Fibroblast of villous mesenchyme (primary cell): ENCODE measurements around the gene TTPAL. TPM values are rescaled to one million over a fixed set of nuclear protein-coding genes. Genes with fewer than 3 reads are reported as not detected.

Experiments
- DNase-seq: peaks from one replicate; pipeline ENCODE4 v3.0.0-alpha.2; 2010; ENCODE audit warnings: low read depth
- H3K4me3 ChIP-seq: 2 replicates; pipeline ENCODE4 v1.5.1; 2011; ENCODE audit warnings: low read depth, mild to moderate bottlenecking, low read length
- CTCF ChIP-seq: IDR thresholded peaks from 2 replicates; pipeline ENCODE4 v1.5.1; 2012; ENCODE audit warnings: low read depth, mild to moderate bottlenecking, low read length; ENCODE audit not compliant: insufficient read depth
- total RNA-seq: library from RNA; depleted of rRNA; stranded (reverse); fragments of >200 nt; gene quantifications from 2 replicates; pipeline ENCODE4 v1.2.3, GENCODE V29; 2012

The TTPAL gene
- total RNA-seq, 1 donor: 22.9 TPM

DNA sequence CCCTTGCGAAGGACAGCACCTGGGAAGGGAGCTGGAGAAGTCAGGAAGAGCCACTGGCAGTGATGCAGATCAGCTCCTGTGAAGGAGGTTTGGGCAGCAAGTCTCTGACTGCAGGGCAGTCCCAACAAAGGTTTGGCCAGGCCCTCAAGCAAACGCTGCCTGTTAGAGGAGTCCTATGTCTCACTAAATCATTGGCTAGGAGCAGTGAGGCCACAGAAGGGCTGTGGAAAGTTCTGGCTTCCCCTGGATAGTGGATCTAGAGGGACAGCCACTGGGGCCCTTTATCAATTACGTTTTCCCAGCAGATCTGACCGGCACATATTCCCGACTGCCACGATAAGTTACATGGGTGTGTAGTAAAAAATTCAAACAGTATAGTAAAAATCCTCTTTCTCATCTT is 2.5 kb downstream of the TTPAL start:
- no peak for DNase-seq
- H3K4me3 ChIP-seq: no peak overlapping the region
- no peak for TF ChIP-seq CTCF

- DNase-seq: no peak
- H3K4me3 ChIP-seq: no peak overlapping the region
- no peak for TF ChIP-seq CTCF
Measured at GRCh38 chr20:44479643-44480042, 4.0 kb downstream of the TTPAL start.

DNA sequence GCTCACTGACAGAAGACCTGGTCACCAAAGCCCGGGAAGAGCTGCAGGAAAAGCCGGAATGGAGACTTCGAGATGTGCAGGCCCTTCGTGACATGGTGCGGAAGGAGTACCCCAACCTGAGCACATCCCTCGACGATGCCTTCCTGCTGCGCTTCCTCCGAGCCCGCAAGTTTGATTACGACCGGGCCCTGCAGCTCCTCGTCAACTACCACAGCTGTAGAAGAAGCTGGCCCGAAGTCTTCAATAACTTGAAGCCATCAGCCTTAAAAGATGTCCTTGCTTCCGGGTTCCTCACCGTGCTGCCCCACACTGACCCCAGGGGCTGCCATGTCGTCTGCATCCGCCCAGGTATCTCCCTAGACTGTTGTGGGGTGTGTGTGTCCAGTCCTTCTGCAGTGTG is 4.4 kb downstream of the TTPAL start:
- TF ChIP-seq CTCF: no peak
- H3K4me3 ChIP-seq: no peak overlapping the region
- no peak for DNase-seq

DNA sequence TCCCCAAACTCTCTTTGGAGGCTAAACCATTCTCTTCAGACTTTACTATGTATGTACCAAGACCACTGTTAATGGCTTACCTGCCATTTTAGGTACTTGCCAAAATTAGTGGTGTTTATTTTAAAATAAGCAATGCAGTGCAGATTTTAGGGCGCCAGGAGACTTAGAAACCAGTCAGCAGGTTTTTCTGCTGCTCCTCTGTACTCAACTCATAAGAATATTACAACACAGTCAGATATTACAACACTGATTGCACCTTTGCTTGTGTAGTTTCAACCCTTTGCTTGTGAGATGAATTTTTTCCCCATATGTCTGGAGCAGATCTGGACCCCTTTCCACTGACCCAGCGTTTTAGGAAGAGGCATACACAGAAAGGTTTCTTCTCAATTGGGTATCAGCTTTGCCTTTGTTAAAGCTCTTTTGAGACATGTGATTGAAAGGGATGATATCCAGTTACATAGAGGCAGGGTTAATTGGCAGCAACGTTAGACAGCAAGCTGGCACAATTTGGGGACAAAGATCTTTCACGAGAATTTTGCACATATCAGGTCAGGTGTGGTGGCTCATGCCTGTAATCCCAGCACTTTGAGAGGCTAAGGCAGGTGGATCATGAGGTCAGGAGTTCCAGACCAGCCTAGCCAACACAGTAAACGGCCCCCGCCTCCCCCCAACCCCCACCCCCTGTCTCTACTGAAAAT is 6.2 kb downstream of the TTPAL start:
- TF ChIP-seq CTCF: no peak
- H3K4me3 ChIP-seq: no peak overlapping the region
- DNase-seq: no peak

DNA sequence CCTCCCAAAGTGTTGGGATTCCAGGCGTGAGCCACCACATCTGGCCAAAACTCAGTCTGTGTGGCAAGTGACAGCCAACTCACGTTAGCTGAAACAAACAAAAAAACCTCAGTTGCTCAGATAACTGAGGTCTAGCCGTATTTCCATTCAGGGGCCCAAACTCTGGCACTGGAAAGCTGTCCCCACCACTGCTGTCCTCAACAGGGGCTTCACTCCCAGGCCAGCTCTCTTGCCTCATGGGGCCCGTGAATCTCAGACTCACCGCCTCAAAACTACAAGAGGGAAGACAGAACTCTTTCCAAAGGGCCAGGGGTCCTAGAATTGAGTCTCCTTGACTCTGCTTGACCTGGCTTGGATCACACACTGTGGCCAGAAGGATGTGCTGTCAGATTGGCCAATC is 7.4 kb downstream of the TTPAL start:
- TF ChIP-seq CTCF: no peak
- no peak for DNase-seq
- no peak overlapping the region for H3K4me3 ChIP-seq

- H3K4me3 ChIP-seq: no peak overlapping the region
- DNase-seq: no peak
Measured at GRCh38 chr20:44485078-44485829, 9.6 kb downstream of the TTPAL start.

More at GRCh38 chr20:44485078-44485829, 9.6 kb downstream of the TTPAL start:
- no peak for TF ChIP-seq CTCF
